ENCODE measurements around the gene OXCT1. TPM values are rescaled to one million over a fixed set of nuclear protein-coding genes. Genes with fewer than 3 reads are reported as not detected.

Gene OXCT1
- total and polyA plus RNA-seq, 2 of the 13 experiments (the other 11 are each of a cell fraction or from before 2014, with no cell fraction given), result 0.92 to 4.7 TPM

GRCh38 chr5:41856644-41857491 lies 13.4 kb downstream of the OXCT1 start:
- CTCF ChIA-PET (ENCODE audit: low intra/inter-chr PET ratio, low total read pairs), result interaction anchor here (0.8 to 3.0 kb wide), 5 partner anchors 68 to 911 kb away, joined by 3 to 46 read pairs (median 5); partner anchors contain the start of gene FBXO4
- Histone ChIP-seq H3K4me3 (replicated peaks in 1 of 3; ENCODE audit: insufficient read depth in 1 of 3, low read depth in 2 of 3, low read length in 3 of 3) (no peak overlapping the region), H3K36me3 (replicated peaks in 1 of 2; ENCODE audit: control insufficient read depth in 1 of 2, insufficient read depth in 2 of 2, low read length in 2 of 2) (0 out of 5 replicates have a peak, but pooled peaks cover 0 to 4% of the 10 kb centered on the region in 2 experiments), H3K79me2 (ENCODE audit: insufficient read depth, low read length) (no peaks in the 10 kb centered on the region), H3K4me2 (ENCODE audit: low read depth, low read length) (no peak overlapping the region), H3K27ac (ENCODE audit: extremely low read length, insufficient read depth, low read length) (no peak overlapping the region), H3K4me1 (ENCODE audit: insufficient read depth, low read length) (no peaks in the 10 kb centered on the region), H3K9ac (ENCODE audit: insufficient read depth, low read depth, low read length) (no peak overlapping the region), H3K9me3 (ENCODE audit: low read length) (no peaks in the 10 kb centered on the region), H3K27me3 (ENCODE audit: control insufficient read depth in 1 of 2, insufficient read depth in 2 of 2, low read length in 2 of 2) (no peaks in the 10 kb centered on the region), H4K20me1 (ENCODE audit: insufficient read depth, low read length) (no peaks in the 10 kb centered on the region), H2AFZ (ENCODE audit: low read length) (no peak overlapping the region)
- FAIRE-seq (peak; percentile 68), ATAC-seq (peak; percentile 96), DNase-seq (ENCODE audit: low spot score) (peak; percentile 58)
- POLR2A ChIA-PET, result no interaction called here
- 59% methylated on average over 5 of the region's 5 CpGs for WGBS (ENCODE audit: low lambda C conversion rate)
- intact Hi-C loops (cut with micrococcal nuclease; ENCODE audit: unreplicated experiment) (loop anchor here (1.0 to 5.0 kb wide), 3 partner anchors 70 to 200 kb away; partner anchors contain the start of gene FBXO4), in situ Hi-C loops (cut with HindIII; ENCODE audit: extremely low pct_ligation_motif_present, low pct_unique_long_range_greater_than_20kb) (loop anchor here (5.0 to 25.0 kb wide), 3 partner anchors 200 to 905 kb away; partner anchors contain the start of gene CCDC152)
- no TSS peak for BruUV-seq (replicated peaks)
- TF ChIP-seq ZBTB8A (CRISPR knock-in tag; IDR thresholded peaks at IDR 0.05; ENCODE audit: borderline replicate concordance, low read depth) (no peak), CTCF (CRISPR knock-in tag; IDR thresholded peaks at IDR 0.05) (peak; percentile 85), RAD21 (CRISPR knock-in tag; IDR thresholded peaks at IDR 0.05) (peak; percentile 68), IRF2 (CRISPR knock-in tag; IDR thresholded peaks at IDR 0.05) (0 out of 2 replicates have a peak, but pooled peaks have one; percentile 23), ZFP91 (CRISPR knock-in tag; IDR thresholded peaks at IDR 0.05; ENCODE audit: borderline replicate concordance) (no peak), ARID5B (CRISPR knock-in tag; IDR thresholded peaks at IDR 0.05) (0 out of 2 replicates have a peak, but pooled peaks have one; percentile 13), CENPX (CRISPR knock-in tag; IDR thresholded peaks at IDR 0.05) (no peak), STAG1 (CRISPR knock-in tag; IDR thresholded peaks at IDR 0.05) (peak; percentile 93), ZKSCAN8 (CRISPR knock-in tag; IDR thresholded peaks at IDR 0.05; ENCODE audit: borderline replicate concordance) (no peak), ZNF362 (CRISPR knock-in tag; IDR thresholded peaks at IDR 0.05; ENCODE audit: borderline replicate concordance) (no peak), ERF (CRISPR knock-in tag; IDR thresholded peaks at IDR 0.05) (peak; percentile 18; the same call in 1 of the 2 replicates), ZBTB37 (CRISPR knock-in tag; IDR thresholded peaks at IDR 0.05) (no peak)
